ENCODE results near the gene NUDT7.

Gene NUDT7

DNA sequence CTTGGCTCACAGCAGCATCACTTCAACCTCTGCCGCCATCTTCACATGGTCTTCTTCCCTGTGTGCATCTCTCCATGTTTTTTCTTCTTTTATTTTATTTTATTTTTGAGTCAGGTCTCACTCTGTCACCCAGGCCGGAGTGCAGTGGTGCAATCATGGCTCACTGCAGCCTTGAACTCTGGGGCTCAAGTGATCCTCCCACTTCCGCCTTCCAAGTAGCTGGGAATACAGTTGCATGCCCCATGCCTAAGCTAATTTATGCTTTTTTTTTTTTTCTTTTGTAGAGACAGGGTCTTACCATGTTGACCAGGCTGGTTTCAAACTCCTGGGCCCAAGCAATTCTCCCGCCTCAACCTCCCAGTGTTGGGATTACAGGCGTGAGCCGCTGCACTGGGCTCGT is 1.9 kb downstream of the NUDT7 start:
- DNase-seq (ENCODE audit: low read depth, low spot score): no peak

DNA sequence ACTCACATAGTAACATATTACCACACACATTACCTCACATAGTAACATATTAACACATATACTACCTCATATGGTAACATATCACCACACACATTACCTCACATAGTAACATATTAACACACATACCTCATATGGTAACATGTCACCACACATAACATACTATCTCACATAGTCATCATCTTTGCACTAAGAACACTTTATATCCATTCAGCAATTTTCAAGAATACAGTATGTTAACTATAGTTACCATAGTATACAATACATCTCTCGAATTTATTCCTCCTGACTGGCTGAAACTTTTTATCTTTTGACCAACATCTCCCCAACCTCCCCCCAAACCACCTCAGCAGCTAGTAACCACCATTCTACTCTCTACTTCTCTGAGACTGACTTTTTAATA is 7.6 kb downstream of the NUDT7 start:
- no peak for DNase-seq (ENCODE audit: low read depth, low spot score)

DNA sequence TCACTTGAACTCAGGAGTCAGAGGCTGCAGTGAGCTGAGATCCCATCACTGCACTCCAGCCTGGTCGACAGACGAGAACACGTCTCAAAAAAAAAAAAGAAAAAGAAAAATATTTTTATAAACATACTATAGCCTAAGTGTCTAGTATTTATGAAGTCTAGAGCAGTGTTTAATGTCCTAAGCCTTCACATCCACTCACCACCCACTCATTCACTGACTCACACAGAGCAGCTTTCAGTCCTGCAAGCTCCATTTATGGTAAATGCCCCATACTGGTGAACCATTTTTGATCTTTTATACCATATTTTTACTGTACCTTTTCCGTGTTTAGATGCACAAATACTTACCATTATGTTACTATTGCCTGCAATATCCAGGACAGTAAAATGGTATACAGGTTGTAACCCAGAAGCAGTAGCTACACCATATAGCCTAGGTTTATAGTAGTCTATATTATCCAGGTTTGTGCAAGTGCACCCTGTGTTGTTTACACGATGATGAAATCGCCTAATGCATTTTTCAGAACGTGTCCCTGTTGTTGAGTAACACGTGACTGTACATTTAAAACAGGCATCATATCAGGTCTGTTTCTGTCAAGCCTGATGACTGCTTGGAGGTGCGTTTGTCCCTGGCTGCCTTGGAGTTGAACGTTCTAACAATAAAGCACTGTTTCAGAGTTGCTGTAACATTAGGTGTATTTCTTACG is 10.1 kb downstream of the NUDT7 start:
- no peak for DNase-seq (ENCODE audit: low read depth, low spot score)

DNA sequence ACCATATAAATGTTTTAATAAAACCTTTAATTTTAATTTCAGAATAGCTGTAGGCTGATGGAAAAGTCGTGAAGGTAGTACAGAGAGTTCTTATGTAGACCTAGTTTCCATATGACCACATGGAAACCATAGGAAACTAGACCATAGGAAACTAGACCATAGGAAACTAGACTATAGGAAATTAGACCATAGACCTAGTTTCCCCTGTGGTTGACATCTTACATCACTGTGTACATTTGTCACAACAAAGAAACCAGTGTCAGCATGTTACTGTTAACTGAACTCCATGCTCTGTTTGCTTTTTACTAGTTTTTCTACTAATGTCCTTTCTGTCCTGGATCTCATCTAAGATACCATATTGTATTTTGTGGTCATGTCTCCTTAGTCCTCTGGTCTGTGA is 14.6 kb downstream of the NUDT7 start:
- no peak for DNase-seq (ENCODE audit: low read depth, low spot score)

DNA sequence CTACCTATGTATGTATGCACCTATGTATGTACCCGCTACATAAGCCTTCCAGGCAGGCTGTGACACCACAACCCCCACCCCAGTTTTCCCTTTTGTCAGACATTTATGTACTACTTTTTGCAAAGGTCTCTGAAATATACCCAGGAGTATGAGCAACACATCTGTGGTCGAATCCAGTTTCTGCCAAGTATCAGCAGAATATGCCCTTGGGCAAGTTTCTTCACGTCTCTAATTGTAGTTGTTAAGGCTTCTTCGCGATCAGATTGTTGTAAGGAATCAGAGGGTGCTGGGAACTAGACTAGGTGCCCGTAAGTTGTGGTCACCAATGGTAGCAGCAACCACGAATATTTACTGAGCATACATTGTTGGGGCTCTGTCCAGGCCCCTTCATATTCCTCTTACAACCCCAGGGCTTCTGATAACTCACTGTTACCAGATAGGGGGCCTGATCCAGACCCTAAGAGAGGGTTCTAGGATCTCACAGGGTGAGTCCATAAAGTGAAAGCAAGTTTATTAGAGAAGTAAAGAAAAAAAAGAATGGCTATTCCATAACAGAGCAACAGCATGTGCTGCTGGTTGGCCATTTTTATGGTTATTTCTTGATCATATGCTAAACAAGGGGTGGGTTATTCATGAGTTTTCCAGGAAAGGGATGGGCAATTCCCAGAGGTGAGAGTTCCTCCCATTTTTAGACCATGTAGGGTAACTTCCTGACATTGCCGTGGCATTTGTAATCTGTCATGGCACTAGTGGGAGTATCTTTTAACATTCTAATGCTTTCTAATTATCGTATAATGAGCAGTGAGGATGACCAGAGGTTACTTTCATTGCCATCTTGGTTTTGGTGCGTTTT is 16.6 kb downstream of the NUDT7 start:
- DNase-seq (ENCODE audit: low read depth, low spot score): no peak

DNA sequence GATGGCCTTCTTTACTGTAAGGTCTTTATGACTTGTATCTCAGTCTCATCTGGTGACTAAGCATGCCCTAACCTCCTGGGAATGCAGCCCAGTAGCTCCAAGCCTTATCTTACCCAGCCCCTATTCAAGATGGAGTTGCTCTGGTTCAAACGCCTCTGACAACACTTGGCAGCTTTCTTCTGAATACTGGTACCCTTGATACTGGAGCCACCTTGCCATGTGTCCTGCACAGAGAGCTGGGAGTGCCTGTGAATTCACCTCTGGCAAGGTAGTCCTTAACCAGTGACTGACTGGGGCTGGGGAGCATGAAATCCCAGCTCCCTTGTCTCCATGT is 17.2 kb downstream of the NUDT7 start:
- no peak for DNase-seq (ENCODE audit: low read depth, low spot score)

DNA sequence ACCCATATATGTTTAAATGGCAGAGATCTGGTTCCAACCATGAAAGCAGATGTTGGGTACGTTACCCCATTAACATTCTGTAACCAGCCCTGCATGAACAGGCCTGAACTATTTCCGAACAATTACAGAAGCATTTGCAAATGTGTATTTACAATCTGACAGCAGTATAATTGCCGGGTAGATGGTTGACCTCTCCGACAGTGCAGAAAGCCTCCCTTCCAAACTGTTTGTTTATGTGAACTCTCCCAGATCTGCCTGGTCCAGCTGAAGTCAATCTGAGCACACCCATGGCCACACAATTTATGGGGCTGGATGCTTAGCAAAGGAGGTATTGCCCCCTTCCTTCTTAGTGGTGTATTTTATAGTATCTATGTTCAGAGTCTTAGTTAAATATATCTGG is 21.8 kb downstream of the NUDT7 start:
- no peak for DNase-seq (ENCODE audit: low read depth, low spot score)

DNA sequence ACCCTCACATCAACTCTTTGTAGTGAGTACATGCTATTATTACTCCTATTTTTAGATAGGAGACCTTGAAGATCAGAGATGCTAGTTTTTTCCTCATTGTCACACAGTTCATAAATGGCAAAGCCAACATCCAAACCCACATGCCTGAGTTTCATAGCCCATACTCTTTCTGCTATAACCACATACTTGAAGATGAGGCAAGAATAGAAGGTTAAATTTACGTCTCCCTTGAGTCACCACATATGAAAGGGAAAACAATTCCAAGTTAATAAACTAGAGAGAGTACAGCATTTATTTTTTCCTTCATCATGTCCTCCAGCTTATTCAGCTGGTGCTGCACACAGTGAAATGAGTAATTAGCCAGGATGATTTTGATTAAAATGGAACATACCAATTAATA is 23.7 kb downstream of the NUDT7 start:
- no peak for DNase-seq (ENCODE audit: low read depth, low spot score)

DNA sequence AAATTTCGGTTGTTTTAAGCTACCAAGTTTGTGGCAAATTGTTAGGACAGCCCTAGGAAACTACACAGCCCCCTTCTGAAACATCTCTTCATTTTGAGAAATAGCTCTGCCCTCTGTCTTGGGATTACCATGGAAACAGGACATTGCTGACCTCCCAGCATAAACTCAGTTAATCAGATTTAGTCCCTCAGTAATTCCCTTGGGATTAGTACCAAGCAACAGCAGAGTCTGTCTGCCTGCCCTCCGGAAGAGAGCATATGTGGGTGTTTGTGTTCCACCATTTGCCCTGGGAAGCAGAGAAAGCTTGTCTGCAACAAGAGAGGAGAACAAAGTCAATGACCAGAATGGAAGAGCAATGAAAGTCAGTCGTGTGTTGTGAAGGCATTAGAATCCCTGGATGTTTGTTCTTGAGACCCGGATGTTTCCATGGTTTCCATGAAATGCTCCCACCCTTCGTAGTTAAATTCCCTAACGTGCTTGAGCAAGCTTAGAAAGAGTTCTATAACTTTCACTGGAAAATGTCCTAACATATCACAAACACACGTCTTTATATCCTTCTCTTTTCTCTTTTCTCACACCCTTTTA is 26.2 kb downstream of the NUDT7 start:
- no peak for DNase-seq (ENCODE audit: low read depth, low spot score)

DNA sequence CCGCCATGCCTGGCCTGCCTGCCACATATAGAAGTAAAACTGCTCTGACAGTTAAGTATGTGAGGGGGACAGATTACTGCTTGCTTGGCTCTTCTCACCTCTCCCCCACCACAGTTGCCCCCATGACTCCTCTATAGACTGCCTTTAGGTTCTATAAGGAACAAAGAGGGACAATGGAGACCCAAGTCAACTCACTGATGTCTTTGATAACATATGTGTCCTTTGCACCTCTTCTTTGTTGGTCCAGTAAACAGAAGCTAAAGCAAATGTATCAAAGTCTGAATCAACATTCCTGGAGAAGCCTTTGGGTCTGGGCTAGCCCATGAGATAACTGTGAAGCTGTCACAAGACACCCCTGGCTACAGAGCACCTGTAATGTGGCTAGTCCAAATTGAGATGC is 27.1 kb downstream of the NUDT7 start:
- no peak for DNase-seq (ENCODE audit: low read depth, low spot score)

DNA sequence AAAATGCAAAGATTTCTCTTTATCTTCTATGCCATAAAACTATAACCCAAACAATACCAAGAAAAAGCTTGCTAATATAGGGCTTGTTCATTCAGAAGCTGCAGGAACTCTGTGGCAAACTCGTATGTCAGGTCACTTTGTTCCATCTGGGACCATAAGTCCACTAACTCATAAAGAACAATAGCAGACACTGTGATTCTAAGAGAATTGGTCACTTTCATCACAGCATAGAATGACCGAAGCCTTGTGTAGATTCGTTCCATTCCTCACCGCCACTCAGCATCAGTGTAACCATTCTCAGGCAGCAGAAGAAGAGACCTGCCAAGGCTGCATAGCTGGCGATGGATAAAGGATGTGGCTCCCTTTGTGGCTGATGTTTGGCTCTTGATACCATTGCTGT is 35.7 kb downstream of the NUDT7 start:
- no peak for DNase-seq (ENCODE audit: low read depth, low spot score)

DNA sequence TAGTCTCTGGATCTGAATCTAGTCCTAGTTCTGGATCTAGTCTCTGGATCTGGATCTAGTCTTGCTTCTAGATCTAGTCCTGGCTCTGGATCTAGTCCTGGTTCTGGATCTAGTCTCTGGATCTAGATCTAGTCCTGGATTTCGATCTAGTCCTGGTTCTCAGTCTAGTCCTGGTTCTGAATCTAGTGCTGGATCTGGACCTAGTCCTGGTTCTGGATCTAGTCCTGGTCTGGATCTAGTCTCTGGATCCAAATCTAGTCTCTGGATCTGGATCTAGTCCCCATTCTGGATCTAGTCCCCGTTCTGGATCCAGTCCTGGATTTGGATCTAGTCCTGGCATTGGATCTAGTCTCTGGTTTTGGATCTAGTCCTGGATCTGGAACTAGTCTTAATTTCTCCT is 36.2 kb downstream of the NUDT7 start:
- no peak for DNase-seq (ENCODE audit: low read depth, low spot score)

DNA sequence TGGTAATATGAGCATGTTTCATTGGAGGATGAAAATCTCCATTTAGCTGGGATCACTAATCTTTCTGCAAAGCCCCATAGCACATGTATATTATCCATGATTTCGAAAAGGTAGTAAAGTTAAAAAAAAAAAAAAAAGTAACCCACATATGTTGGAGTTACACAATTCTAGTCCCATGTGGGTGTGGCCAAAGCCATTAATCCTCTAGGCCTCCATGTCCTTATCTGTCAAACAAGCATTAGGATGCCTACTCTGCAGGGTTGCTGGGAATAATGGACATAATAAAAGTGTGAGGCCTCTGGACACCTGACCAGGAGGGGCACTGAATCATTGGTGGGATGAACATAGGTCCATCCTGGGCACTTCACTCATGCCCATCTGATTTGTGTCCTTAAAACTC is 36.9 kb downstream of the NUDT7 start:
- no peak for DNase-seq (ENCODE audit: low read depth, low spot score)

DNA sequence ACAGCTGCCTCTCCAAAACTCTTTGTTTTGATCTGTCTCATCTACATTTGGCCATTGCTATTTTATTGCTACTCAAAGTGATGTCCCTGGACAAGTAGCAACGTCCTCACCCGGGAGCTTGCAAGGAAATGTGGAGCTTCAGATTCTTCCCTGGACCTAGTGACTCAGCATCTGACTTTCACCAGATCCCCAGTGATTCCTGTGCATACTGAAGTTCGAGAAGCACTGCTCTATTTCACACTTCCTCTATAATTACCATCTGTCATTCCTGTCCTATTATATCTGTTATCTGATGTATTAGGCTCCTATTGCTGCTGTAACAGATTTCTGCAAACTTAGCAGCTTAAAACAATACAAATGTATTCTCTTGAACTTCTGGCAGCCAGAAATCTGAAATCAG is 37.5 kb downstream of the NUDT7 start:
- no peak for DNase-seq (ENCODE audit: low read depth, low spot score)

DNA sequence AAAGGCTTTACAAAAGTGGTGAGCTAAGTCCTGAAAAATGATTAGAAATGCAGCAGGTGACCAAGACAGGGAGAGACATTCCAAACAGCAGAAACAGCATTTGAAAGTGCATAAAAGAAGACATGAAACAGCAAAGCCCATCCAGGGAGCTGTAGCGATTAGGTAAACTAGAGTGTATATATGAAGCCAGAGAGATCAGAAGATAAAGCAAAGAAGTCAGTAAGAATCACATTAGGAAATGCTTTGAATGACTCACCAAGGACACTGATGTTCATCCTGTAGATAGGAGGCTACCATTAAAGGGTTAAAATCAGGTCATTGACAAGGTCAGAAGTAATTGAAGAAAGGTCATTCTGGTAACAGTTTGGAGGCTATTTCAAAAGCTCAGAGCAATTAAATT is 38.5 kb downstream of the NUDT7 start:
- no peak for DNase-seq (ENCODE audit: low read depth, low spot score)

DNA sequence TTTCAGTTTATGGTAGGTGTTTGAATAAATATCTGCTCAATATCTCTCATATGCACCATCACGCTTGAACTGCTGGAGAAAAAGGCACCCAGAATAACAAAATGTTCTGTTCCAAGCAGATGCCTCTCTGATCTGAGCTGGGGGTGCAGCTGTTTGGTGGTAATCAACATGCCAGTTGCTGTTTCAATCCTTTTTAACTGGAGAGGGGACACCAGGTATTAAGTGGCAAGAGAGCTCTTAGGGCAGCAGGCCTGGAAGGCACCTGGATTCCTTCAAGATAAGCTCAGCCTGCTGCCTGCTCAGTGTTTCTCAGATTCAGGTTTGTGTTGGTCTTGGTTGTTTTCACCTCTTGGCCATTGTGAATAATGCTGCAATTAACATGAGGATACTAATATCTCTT is 38.9 kb downstream of the NUDT7 start:
- no peak for DNase-seq (ENCODE audit: low read depth, low spot score)

DNA sequence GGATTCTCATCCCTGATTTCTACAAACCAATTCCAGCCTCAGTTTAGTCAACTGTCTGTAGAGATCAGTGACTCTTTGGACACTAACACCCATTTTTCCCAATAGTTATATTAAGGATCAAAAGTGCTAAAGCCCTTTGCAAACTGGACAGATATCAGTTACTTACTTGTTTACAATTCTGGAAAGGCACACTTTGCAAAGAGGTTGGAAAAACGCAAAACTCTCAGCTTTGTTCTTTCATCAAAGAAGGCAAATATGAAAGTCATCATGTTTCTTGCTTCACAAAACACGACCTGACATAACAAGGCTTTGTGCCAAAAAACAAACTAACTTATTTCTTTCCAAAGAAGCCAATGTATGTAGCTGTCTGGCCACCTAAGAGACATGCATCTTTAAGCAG is 39.9 kb downstream of the NUDT7 start:
- DNase-seq (ENCODE audit: low read depth, low spot score): no peak

DNA sequence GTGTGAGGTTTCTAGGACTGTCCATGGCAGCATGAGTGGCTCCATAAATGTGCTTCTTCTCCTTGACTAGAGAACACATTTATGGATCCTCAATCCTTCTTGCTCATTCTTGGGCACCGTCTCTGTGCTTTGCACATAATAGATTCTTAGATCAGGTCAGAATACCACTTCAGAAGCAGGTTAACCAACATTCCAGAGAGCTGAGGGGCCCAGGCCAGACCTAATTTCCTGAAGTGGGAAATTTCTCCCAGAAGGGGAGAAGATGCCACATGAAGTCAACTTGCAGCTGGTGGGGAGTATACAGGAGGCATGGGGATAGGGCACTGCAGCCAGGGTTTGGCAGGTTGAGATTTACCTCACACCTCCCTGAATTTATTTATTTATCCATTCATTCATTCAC is 41.7 kb downstream of the NUDT7 start:
- no peak for DNase-seq (ENCODE audit: low read depth, low spot score)

DNA sequence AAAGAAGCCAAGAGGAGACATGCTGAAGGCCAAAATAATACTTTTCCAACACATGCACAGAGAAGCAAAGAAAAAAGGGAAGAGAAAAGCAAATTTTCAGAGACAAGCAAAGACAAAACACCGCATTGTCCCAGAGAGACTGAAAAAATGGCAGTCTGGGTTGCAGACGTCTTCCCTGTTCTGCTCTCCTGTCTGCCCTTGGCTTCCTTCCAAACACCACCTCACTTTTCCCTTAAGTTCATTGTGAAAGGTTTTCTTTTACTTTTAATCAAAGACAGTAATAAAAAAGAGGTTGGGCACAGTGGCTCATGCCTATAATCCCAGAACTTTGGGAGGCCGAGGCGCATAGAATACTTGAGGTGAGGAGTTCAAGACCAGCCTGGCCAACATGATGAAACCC is 44.9 kb downstream of the NUDT7 start:
- no peak for DNase-seq (ENCODE audit: low read depth, low spot score)

DNA sequence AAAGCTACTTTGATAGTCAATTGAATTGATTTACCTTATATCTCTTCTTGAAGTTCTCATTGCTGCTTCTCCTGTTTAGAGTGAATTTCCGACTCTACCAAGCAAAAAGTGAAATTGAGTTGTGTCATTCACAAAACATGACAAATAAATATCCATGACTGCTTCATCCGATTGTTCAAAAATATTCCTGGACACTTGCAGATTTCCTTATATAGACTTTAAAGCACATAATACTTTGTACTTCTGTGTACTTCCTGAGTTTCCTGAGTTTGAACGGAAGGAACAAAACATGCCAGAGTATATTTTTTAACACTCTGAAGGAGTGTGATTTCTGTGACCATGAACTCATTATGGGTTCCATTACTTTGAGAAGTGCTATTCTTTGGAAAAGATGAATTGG is 45.5 kb downstream of the NUDT7 start:
- DNase-seq (ENCODE audit: low read depth, low spot score): no peak

DNA sequence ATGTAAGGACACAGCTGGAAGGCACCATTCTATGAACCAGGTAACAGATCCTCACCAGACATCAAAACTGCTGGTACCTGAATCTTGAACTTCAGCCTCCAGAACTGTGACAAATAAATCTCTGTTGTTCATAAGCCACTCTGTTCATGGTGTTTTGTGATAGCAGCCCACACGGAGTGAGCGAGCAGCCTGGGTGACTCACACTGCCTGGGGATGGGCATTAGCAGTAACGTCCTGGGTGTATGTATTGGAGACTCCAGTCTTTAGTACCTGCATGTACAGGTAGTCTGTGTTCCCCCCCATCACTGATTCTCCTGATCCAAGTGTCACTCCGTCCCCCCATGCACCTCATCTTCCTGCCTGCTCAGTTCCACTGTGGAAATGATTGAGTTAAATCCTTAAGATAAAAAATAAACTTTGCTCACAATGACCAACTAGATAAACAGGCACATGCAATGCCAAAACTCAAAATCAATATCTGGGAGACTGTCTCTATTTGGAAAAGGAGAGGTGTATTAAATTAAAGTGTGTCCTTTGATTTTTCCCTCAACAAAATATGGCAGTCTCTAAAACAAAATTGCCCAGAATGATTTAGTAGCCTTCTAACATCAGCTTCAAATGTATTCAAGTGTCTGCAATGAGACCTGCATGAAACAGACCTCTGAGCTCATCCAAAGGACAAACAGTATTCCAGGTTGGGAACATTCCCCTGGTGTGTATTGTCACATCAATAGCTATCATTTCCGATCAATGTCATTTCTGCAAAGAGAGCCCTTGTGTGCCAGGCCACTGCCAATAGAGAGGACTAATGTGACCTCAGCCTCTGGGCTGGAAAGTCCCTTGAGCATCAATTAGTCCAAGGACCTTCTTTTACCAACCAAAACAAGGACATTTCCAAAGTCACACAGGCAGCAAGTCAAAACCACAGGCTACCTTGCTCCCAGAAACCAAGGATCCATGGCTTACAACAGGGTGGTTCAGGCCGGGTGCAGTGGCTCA is 53.9 kb downstream of the NUDT7 start:
- DNase-seq (ENCODE audit: low read depth, low spot score): no peak

DNA sequence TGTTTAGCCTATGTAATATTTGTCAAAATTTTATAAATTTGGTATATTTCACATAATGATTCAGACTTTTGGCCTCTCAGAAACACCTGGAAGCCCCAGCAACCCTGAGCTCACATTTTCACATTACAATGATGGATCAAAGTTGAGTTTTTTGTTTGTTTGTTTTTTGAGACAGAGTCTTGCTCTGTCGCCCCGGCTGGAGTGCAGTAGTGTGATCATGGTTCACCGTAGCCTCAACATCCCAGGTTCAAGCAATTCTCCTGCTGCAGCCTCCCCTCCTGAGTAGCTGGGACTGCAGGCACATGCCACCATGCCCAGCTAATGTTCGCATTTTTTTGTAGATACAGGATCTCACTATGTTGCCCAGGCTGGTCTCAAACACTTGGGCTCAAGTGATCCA is 55.4 kb downstream of the NUDT7 start:
- DNase-seq (ENCODE audit: low read depth, low spot score): no peak

Measured in activated naive CD8-positive, alpha-beta T cell treated with anti-CD3 and anti-CD28 coated beads, Interleukin-2, amount 50 U/mL, for 16 hours (primary cell).